Right forelimb (tissue), 1 donor: ENCODE results near the gene GPC5.
"Not testable (repeated sequence)": the region's sequence is repeated elsewhere in the genome, so short reads cannot be mapped to it uniquely, and the experiment has no call there.

Experiments used
- DNase-seq: peaks from one replicate; pipeline ENCODE4 v3.0.0-alpha.2; 2018

The GPC5 gene

GRCh38 chr13:92825938-92826596 is 1427.6 kb downstream of the GPC5 start:
- DNase-seq = no peak

GRCh38 chr13:92827503-92827902 is 1429.1 kb downstream of the GPC5 start:
- DNase-seq = no peak

- no peak for DNase-seq
Measured at GRCh38 chr13:92829930-92830329, 1431.5 kb downstream of the GPC5 start.

GRCh38 chr13:92830821-92831220 is 1432.4 kb downstream of the GPC5 start:
- no peak for DNase-seq

GRCh38 chr13:92833071-92833470 is 1434.7 kb downstream of the GPC5 start:
- DNase-seq = no peak

- no peak for DNase-seq
Measured at GRCh38 chr13:92836171-92836570, 1437.8 kb downstream of the GPC5 start.

GRCh38 chr13:92838786-92839185 is 1440.4 kb downstream of the GPC5 start:
- no peak for DNase-seq

GRCh38 chr13:92842145-92842544 is 1443.7 kb downstream of the GPC5 start:
- no peak for DNase-seq

- no peak for DNase-seq
Measured at GRCh38 chr13:92843549-92843948, 1445.1 kb downstream of the GPC5 start.

- no peak for DNase-seq
Measured at GRCh38 chr13:92849381-92849780, 1451.0 kb downstream of the GPC5 start.

GRCh38 chr13:92864584-92865284 is 1466.3 kb downstream of the GPC5 start:
- no peak for DNase-seq

GRCh38 chr13:92873029-92873428 is 1474.6 kb downstream of the GPC5 start:
- no peak for DNase-seq

- DNase-seq = no peak
Measured at GRCh38 chr13:92886535-92887077, 1488.2 kb downstream of the GPC5 start.

GRCh38 chr13:92894447-92894846 is 1496.0 kb downstream of the GPC5 start:
- no peak for DNase-seq

GRCh38 chr13:92896842-92897241 is 1498.4 kb downstream of the GPC5 start:
- no peak for DNase-seq

GRCh38 chr13:92898946-92899345 is 1500.5 kb downstream of the GPC5 start:
- DNase-seq = not testable (repeated sequence)

- DNase-seq = no peak
Measured at GRCh38 chr13:92900446-92900845, 1502.0 kb downstream of the GPC5 start.

- DNase-seq = no peak
Measured at GRCh38 chr13:92901739-92902138, 1503.3 kb downstream of the GPC5 start.

GRCh38 chr13:92912629-92913028 is 1514.2 kb downstream of the GPC5 start:
- DNase-seq = no peak

GRCh38 chr13:92913840-92914239 is 1515.4 kb downstream of the GPC5 start:
- no peak for DNase-seq
